ENCODE data around the gene HDGF. TPM values are rescaled to one million over a fixed set of nuclear protein-coding genes. Genes with fewer than 3 reads are reported as not detected.

HDGF gene
- total and polyA plus RNA-seq, 11 donors: 87.7 to 240 (median 147) TPM

DNA sequence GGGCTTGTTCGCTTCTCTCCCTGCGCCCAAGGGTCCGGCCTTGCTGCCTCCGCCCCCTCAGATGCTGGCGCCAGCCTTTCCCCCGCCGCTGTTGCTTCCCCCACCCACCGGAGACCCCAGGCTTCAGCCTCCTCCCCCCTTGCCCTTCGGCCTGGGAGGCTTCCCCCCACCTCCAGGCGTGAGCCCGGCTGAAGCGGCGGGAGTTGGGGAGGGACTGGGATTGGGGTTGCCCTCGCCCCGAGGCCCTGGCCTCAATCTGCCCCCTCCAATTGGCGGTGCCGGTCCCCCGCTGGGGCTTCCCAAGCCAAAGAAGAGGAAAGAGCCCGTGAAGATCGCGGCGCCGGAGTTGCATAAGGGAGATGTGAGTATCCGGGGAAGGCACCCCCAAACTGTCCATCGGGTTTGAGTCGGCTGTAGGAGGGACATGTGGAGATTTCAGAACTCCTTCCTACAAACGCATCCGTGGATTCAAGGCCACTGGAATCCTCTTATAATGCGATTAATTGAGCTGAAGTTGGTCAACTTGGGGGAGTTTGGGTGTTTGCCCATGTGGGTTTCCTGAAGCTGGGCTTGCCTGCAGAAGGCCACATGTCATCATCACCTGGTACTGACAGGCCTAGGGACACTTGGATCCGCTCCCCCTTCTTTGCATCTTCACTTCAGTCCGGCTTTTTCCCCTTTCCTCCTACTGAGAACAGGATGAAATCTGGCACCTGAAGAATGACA lies 16.6 kb upstream of the HDGF start:
- WGBS, 4 donors: 0 to 1% (median 0%) methylated on average over 13 to 31 of the region's 31 CpGs
- Histone ChIP-seq H3K4me3 (peak overlapping the region; percentile 52 to 100 (median 80)), H3K36me3 (peaks cover 0 to 27% (median 19%) of the 10 kb centered on the region in 9 donors), H3K27me3 (no peaks in the 10 kb centered on the region), H3K4me1 (peaks cover 0 to 62% (median 51%) of the 10 kb centered on the region in 12 donors), H3K27ac (peak overlapping the region; percentile 80 to 99 (median 94)), H3K9me3 (no peaks in the 10 kb centered on the region)
- intact Hi-C loops (cut with DNase I): loop anchor here in 9 of 10 donors (1.0 to 5.0 kb wide), 7 partner anchors 15 to 41 kb away; partner anchors contain the start of genes ISG20L2 (in 7 of the 9), METTL25B (in 7 of the 9), MRPL24 (in 5 of the 9) and HDGF (in 1 of the 9)
- TF ChIP-seq POLR2A (IDR thresholded peaks at IDR 0.05): no peak
- TF ChIP-seq, protein P1, sequence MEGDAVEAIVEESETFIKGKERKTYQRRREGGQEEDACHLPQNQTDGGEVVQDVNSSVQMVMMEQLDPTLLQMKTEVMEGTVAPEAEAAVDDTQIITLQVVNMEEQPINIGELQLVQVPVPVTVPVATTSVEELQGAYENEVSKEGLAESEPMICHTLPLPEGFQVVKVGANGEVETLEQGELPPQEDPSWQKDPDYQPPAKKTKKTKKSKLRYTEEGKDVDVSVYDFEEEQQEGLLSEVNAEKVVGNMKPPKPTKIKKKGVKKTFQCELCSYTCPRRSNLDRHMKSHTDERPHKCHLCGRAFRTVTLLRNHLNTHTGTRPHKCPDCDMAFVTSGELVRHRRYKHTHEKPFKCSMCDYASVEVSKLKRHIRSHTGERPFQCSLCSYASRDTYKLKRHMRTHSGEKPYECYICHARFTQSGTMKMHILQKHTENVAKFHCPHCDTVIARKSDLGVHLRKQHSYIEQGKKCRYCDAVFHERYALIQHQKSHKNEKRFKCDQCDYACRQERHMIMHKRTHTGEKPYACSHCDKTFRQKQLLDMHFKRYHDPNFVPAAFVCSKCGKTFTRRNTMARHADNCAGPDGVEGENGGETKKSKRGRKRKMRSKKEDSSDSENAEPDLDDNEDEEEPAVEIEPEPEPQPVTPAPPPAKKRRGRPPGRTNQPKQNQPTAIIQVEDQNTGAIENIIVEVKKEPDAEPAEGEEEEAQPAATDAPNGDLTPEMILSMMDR (IDR thresholded peaks at IDR 0.05): no peak
- ATAC-seq: peak in 3 of 4 donors; percentile 1 to 21 (median 6)
- peak; percentile 33 to 73 (median 40) for DNase-seq

- WGBS, 4 donors: 0 to 1% (median 0%) methylated on average over 25 to 50 of the region's 50 CpGs
- TF ChIP-seq, protein P1 (IDR thresholded peaks at IDR 0.05): no peak
- TF ChIP-seq POLR2A (IDR thresholded peaks at IDR 0.05): peak in 1 of 2 donors; percentile 40
- Histone ChIP-seq H3K9me3 (no peaks in the 10 kb centered on the region), H3K36me3 (peaks cover 0 to 23% (median 15%) of the 10 kb centered on the region in 9 donors), H3K27me3 (no peaks in the 10 kb centered on the region), H3K4me3 (peak within 1 kb of the TSS; percentile 52 to 100 (median 80)), H3K4me1 (peaks cover 0 to 54% (median 44%) of the 10 kb centered on the region in 12 donors), H3K27ac (peak within 1 kb of the TSS; percentile 81 to 99 (median 95))
- DNase-seq: peak; percentile 97 to 99 (median 98)
- ATAC-seq: peak; percentile 95 to 98 (median 98)
- intact Hi-C loops (cut with DNase I): loop anchor here in 9 of 10 donors (1.0 to 5.0 kb wide), 7 partner anchors 14 to 40 kb away; partner anchors contain the start of genes ISG20L2 (in 7 of the 9), METTL25B (in 7 of the 9), MRPL24 (in 5 of the 9) and HDGF (in 1 of the 9)
These were observed 15.8 kb upstream of the HDGF start, which contains the start of gene PRCC for GRCh38 chr1:156767101-156767878. Gene PRCC (plus strand): TSS chr1:156767535. CDS start chr1:156767772, 237 bp downstream.

DNA sequence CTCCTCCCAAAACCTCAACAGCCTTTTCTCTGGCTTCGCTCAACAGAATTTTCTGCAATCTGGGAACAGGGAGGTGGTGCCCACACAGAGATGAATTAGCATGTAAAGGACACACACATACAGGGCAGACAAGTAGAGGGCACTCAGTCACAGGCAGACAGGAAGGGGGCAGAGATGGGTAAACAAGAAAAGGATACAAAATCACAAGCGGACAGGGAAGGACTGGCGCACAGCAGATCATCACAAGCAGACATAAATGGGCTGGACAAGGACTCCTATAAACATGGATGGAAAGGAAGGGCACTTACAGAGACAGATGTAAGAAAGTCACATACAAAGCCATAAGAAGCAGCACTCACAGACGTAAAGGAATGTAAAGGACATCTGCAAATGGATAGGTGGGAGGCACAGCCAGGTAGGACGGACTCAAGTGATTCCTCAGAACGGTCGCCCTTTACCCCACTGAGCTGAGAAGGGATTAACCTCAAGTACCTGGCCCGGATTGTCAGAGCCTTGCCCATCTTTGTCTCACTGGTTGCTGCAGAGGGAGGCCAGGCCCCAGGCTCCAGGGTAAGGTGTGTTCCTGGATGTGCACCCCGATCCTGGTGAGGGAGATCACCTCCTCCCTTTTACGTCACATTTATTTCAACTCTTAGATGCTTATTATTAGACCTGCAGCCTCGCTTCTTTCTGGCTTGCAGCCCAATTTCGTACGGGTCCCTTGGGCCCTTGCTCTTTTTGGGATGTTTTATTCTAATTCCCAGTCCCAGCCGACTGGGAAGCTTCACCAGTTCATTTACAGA lies 15.0 kb upstream of the HDGF start:
- Histone ChIP-seq H3K4me3 (peak overlapping the region; percentile 43 to 100 (median 79)), H3K9me3 (no peaks in the 10 kb centered on the region), H3K4me1 (peaks cover 0 to 48% (median 39%) of the 10 kb centered on the region in 12 donors), H3K36me3 (peaks cover 0 to 17% (median 9%) of the 10 kb centered on the region in 9 donors), H3K27me3 (no peaks in the 10 kb centered on the region), H3K27ac (peak overlapping the region; percentile 33 to 99 (median 94))
- intact Hi-C loops (cut with DNase I): loop anchor here in 9 of 10 donors (1.0 to 5.0 kb wide), 8 partner anchors 14 to 39 kb away; partner anchors contain the start of genes ISG20L2 (in 7 of the 9), METTL25B (in 7 of the 9), MRPL24 (in 5 of the 9) and HDGF (in 1 of the 9)
- TF ChIP-seq POLR2A (IDR thresholded peaks at IDR 0.05): no peak
- TF ChIP-seq, protein P1 (IDR thresholded peaks at IDR 0.05): no peak
- 6 to 8% (median 7%) methylated on average over 14 of the region's 14 CpGs for WGBS, 4 donors
- ATAC-seq (peak in 3 of 4 donors; percentile 6 to 21 (median 14)), DNase-seq (no peak)
